HepG2 (cell line): Measurements from ENCODE around the gene MEPE. TPM values are rescaled to one million over a fixed set of nuclear protein-coding genes. Genes with fewer than 3 reads are reported as not detected.

Experiments
- ATAC-seq: fragments of 200-7000 bp; cut with Tn5 transposase; 3 replicates; pipeline ENCODE4 v1.9.1; 2020; ENCODE audit warnings: mild to moderate bottlenecking, moderate library complexity
- BruUV-seq: library from RNA; stranded (reverse); fragments of 400-500 nt; replicated peaks from 2 replicates; lab custom pipeline; 2021; lab: Mats Ljungman, UMichigan
- CTCF ChIA-PET: fragments of 300-600 bp; formaldehyde crosslinking; extraction: SDS; loops from one replicate; lab custom pipeline; 2021; ENCODE audit warnings: low total read pairs, inconsistent platforms, low intra/inter-chr PET ratio; lab: Yijun Ruan, JAX
- POLR2A ChIA-PET: fragments of 350-600 bp; sonication (Branson Sonifier 250); formaldehyde crosslinking; loops from one replicate; lab custom pipeline; 2020; ENCODE audit warnings: antibody characterized with exemption, inconsistent platforms; lab: Yijun Ruan, JAX
- DNase-seq: peaks from one replicate; pipeline ENCODE4 v3.0.0-alpha.2; 2015; ENCODE audit warnings: low spot score
- FAIRE-seq: peaks from 3 replicates; lab custom pipeline; 2011; peaks lifted over from hg19 to GRCh38; lab: Jason Lieb, UNC
- H2AFZ ChIP-seq: one replicate; pipeline ENCODE4 v1.6.1; 2011; ENCODE audit warnings: low read length, inconsistent platforms
- H3K27ac ChIP-seq: fragments of 300-600 bp; 3 replicates; pipeline ENCODE4 v1.8.0; 2011; ENCODE audit warnings: mixed run types, mild to moderate bottlenecking, mixed read lengths, low read length, inconsistent platforms; ENCODE audit not compliant: insufficient read depth; ENCODE audit errors: extremely low read length
- H3K27me3 ChIP-seq, 2 experiments: fragments of 200-600 bp in 1 of 2; 2 replicates in 1 of 2; 3 replicates in 1 of 2; pipeline versions ENCODE4 v1.6.0 to v1.8.0; 2011; ENCODE audit warnings: low read length in 2 of 2, mild to moderate bottlenecking in 2 of 2, moderate library complexity in 2 of 2, inconsistent platforms in 1 of 2; ENCODE audit not compliant: insufficient read depth in 2 of 2, control insufficient read depth in 1 of 2
- H3K36me3 ChIP-seq, 2 experiments: fragments of 200-600 bp in 1 of 2; replicated peaks in 1 of 2; 2 replicates in 1 of 2; 3 replicates in 1 of 2; pipeline versions ENCODE4 v1.5.1 to v1.8.0; 2011; ENCODE audit warnings: low read length in 2 of 2, inconsistent platforms in 1 of 2; ENCODE audit not compliant: insufficient read depth in 2 of 2, control insufficient read depth in 1 of 2
- H3K4me1 ChIP-seq: 2 replicates; pipeline ENCODE4 v1.5.1; 2012; ENCODE audit warnings: low read length, inconsistent platforms; ENCODE audit not compliant: insufficient read depth
- H3K4me2 ChIP-seq: 2 replicates; pipeline ENCODE4 v1.6.0; 2011; ENCODE audit warnings: low read depth, low read length, inconsistent platforms
- H3K4me3 ChIP-seq, 3 experiments: fragments of 200-600 bp in 1 of 3; sonication (generic), shearing (Covaris generic) in 1 of 3; replicated peaks in 1 of 3; 2 replicates each; pipeline ENCODE4 v1.5.1; 2011 to 2016; ENCODE audit warnings: low read length in 3 of 3, inconsistent platforms in 2 of 3, low read depth in 2 of 3, mild to moderate bottlenecking in 2 of 3, control low read depth in 1 of 3, mixed read lengths in 1 of 3; ENCODE audit not compliant: insufficient read depth in 1 of 3
- H3K79me2 ChIP-seq: one replicate; pipeline ENCODE4 v1.6.1; 2011; ENCODE audit warnings: low read length, inconsistent platforms; ENCODE audit not compliant: insufficient read depth
- H3K9ac ChIP-seq: 2 replicates; pipeline ENCODE4 v1.6.0; 2011; ENCODE audit warnings: mild to moderate bottlenecking, low read depth, low read length, inconsistent platforms; ENCODE audit not compliant: insufficient read depth
- H3K9me3 ChIP-seq: 2 replicates; pipeline ENCODE4 v1.5.1; 2012; ENCODE audit warnings: mild to moderate bottlenecking, low read length
- H4K20me1 ChIP-seq: 2 replicates; pipeline ENCODE4 v1.6.0; 2011; ENCODE audit warnings: inconsistent platforms, mild to moderate bottlenecking, low read length, moderate library complexity; ENCODE audit not compliant: insufficient read depth
- CCAR2 ChIP-seq: fragments of 200-400 bp; formaldehyde crosslinking; optimal IDR thresholded peaks from 2 replicates; pipeline ENCODE3; 2018; ENCODE audit warnings: low read depth, mild to moderate bottlenecking, low read length, moderate library complexity
- EZH2 ChIP-seq: conservative IDR thresholded peaks from 2 replicates; pipeline ENCODE4 v1.6.1; 2012; ENCODE audit warnings: mild to moderate bottlenecking, low read depth, low read length, moderate library complexity
- GPN1 ChIP-seq: sonication (generic); formaldehyde crosslinking; IDR thresholded peaks from 2 replicates; pipeline ENCODE4 v1.5.1; 2020; ENCODE audit warnings: missing genetic modification reagents, borderline replicate concordance
- MLLT10 ChIP-seq: sonication (generic); formaldehyde crosslinking; IDR thresholded peaks from 2 replicates; pipeline ENCODE4 v1.4.0; 2020; ENCODE audit warnings: missing genetic modification reagents
- NFATC3 ChIP-seq: sonication (generic); formaldehyde crosslinking; IDR thresholded peaks from 2 replicates; pipeline ENCODE4 v1.5.1; 2020; ENCODE audit warnings: mild to moderate bottlenecking, missing genetic modification reagents
- PPARG ChIP-seq: conservative IDR thresholded peaks from 2 replicates; pipeline ENCODE4 v1.6.1; 2016; ENCODE audit warnings: missing biosample characterization, missing genetic modification reagents
- PRDM4 ChIP-seq: sonication (generic); formaldehyde crosslinking; IDR thresholded peaks from 2 replicates; pipeline ENCODE4 v1.9.0; 2021; ENCODE audit warnings: missing genetic modification reagents, borderline replicate concordance
- RNF2 ChIP-seq: fragments of 450-650 bp; conservative IDR thresholded peaks from 2 replicates; pipeline ENCODE4 v1.6.1; 2016; ENCODE audit warnings: low read depth
- ZKSCAN8 ChIP-seq: IDR thresholded peaks from 2 replicates; pipeline ENCODE4 v1.6.1; 2016; ENCODE audit warnings: borderline replicate concordance, missing genetic modification reagents, missing compliant biosample characterization
- ZNF296 ChIP-seq: sonication (generic); formaldehyde crosslinking; conservative IDR thresholded peaks from 2 replicates; pipeline ENCODE4 v1.5.0; 2020; ENCODE audit warnings: mild to moderate bottlenecking, missing genetic modification reagents
- ZNF609 ChIP-seq: sonication (generic); formaldehyde crosslinking; IDR thresholded peaks from 2 replicates; pipeline ENCODE4 v1.4.0; 2020; ENCODE audit warnings: mild to moderate bottlenecking, missing genetic modification reagents, borderline replicate concordance
- ZNF850 ChIP-seq: sonication (generic); formaldehyde crosslinking; conservative IDR thresholded peaks from 2 replicates; pipeline ENCODE4 v1.9.0; 2021; ENCODE audit warnings: mild to moderate bottlenecking, missing genetic modification reagents
- WGBS: methylation state at CpG from one replicate; pipeline ENCODE4 v1.1.6; 2017; ENCODE audit warnings: low lambda C conversion rate; 5-methylcytosine and 5-hydroxymethylcytosine counted together
- in situ Hi-C: cut with HindIII; loops from 2 replicates; pipeline ENCODE4 v1.10.0; 2017; ENCODE audit warnings: low pct_unique_long_range_greater_than_20kb; ENCODE audit not compliant: extremely low pct_ligation_motif_present
- intact Hi-C: fragments of 100-400 bp; cut with micrococcal nuclease; formaldehyde crosslinking; loops from one replicate; pipeline ENCODE4 v1.10.0; 2022; ENCODE audit not compliant: unreplicated experiment
- polyA plus RNA-seq, 8 experiments: library from polyadenylated mRNA; depleted of rRNA in 3 of 8; stranded (reverse) in 7 of 8; unstranded in 1 of 8; fragments of >200 nt; fragmentation: Illumina TruSeq in 4 of 8; extraction: Trizol in 4 of 8; gene quantifications; 2 replicates each; pipeline versions ENCODE4 v1.2.1 to v1.2.3, GENCODE V29; 2011 to 2016; ENCODE audit warnings: low read depth in 4 of 8, missing spikeins in 1 of 8, mixed read lengths in 1 of 8; ENCODE audit not compliant: insufficient read depth in 1 of 8
- total RNA-seq, 5 experiments: library from RNA; depleted of rRNA; stranded (reverse); fragments of >200 nt; fragmentation: Illumina TruSeq; extraction: Trizol; gene quantifications; 2 replicates each; pipeline ENCODE4 v1.2.3, GENCODE V29; 2016; ENCODE audit warnings: low read depth in 1 of 5

Gene MEPE
- total and polyA plus RNA-seq, 2 of the 13 experiments (the other 11 are each of a cell fraction or from before 2014, with no cell fraction given): 0.04 TPM; not detected in 1

- H3K9me3 ChIP-seq: no peaks in the 10 kb centered on the region
- DNase-seq: no peak
- CTCF ChIA-PET: no interaction called here
- no peak for ATAC-seq
- no peak for TF ChIP-seq CCAR2
- TF ChIP-seq, all 625 proteins: peak for 0
- Histone ChIP-seq H3K4me1 (peaks cover 11% of the 10 kb centered on the region; the same call in 1 of the 2 replicates), H3K4me3 (no peak overlapping the region), H3K27ac (no peak overlapping the region), H3K79me2 (no peaks in the 10 kb centered on the region), H3K36me3 (no peaks in the 10 kb centered on the region), H3K9ac (no peak overlapping the region), H4K20me1 (no peaks in the 10 kb centered on the region), H3K4me2 (no peak overlapping the region), H2AFZ (no peak overlapping the region), H3K27me3 (no peaks in the 10 kb centered on the region)
- no TSS peak for BruUV-seq
- 100% methylated on average over 1 of the region's 1 CpG for WGBS
- POLR2A ChIA-PET: no interaction called here
- intact Hi-C loops: no loop called here
- in situ Hi-C loops: no loop called here
- peak; percentile 42 for FAIRE-seq
Measured at GRCh38 chr4:87880106-87880505, 47.3 kb downstream of the MEPE start.

GRCh38 chr4:87881115-87881514 is 48.3 kb downstream of the MEPE start:
- ATAC-seq (no peak), FAIRE-seq (no peak), DNase-seq (no peak)
- H3K36me3 ChIP-seq: no peaks in the 10 kb centered on the region
- H3K4me3 ChIP-seq: no peak overlapping the region
- no peak overlapping the region for H3K27ac ChIP-seq
- no peaks in the 10 kb centered on the region for H3K27me3 ChIP-seq
- CTCF ChIA-PET: no interaction called here
- H3K9ac ChIP-seq: no peak overlapping the region
- WGBS: 100% methylated on average over 1 of the region's 1 CpG
- no peaks in the 10 kb centered on the region for H4K20me1 ChIP-seq
- no peaks in the 10 kb centered on the region for H3K79me2 ChIP-seq
- peaks cover 14% of the 10 kb centered on the region for H3K4me1 ChIP-seq
- POLR2A ChIA-PET: no interaction called here
- BruUV-seq: no TSS peak
- in situ Hi-C loops: no loop called here
- H3K4me2 ChIP-seq: no peak overlapping the region
- no peaks in the 10 kb centered on the region for H3K9me3 ChIP-seq
- H2AFZ ChIP-seq: no peak overlapping the region
- intact Hi-C loops: no loop called here
- no peak for TF ChIP-seq PPARG (CRISPR knock-in tag)
- no peak for TF ChIP-seq PRDM4 (CRISPR knock-in tag)
- no peak for TF ChIP-seq EZH2
- TF ChIP-seq ZNF296 (CRISPR knock-in tag): no peak
- no peak for TF ChIP-seq GPN1
- no peak for TF ChIP-seq ZKSCAN8 (CRISPR knock-in tag)
- TF ChIP-seq ZNF609 (CRISPR knock-in tag): no peak
- TF ChIP-seq RNF2: no peak
- no peak for TF ChIP-seq NFATC3 (CRISPR knock-in tag)
- TF ChIP-seq ZNF850: no peak
- TF ChIP-seq MLLT10 (CRISPR knock-in tag): no peak
